Upper lobe of left lung (tissue), 6 donors: ENCODE results near the gene TECPR1. TPM values are rescaled to one million over a fixed set of nuclear protein-coding genes. Genes with fewer than 3 reads are reported as not detected.
A peak's percentile ranks its signal among the peaks of the same experiment; 100 is the strongest.

ENCODE experiments used
- ATAC-seq, 2 donors: fragments of 200-7000 bp; cut with Tn5 transposase; one replicate each; pipeline ENCODE4 v1.9.1; 2022; ENCODE audit warnings: mild to moderate bottlenecking in 2 of 2, moderate library complexity in 2 of 2; ENCODE audit not compliant: low FRiP score in 2 of 2
- DNase-seq, 2 donors: peaks; one replicate each; pipeline ENCODE4 v3.0.0-alpha.2; 2019 to 2020
- H3K27ac ChIP-seq, 4 donors: fragments of 200-600 bp; sonication (generic); one replicate each; pipeline ENCODE4 v1.5.1; 2016 to 2019
- H3K27me3 ChIP-seq, 4 donors: fragments of 200-600 bp; sonication (generic); one replicate each; pipeline ENCODE4 v1.5.1; 2017 to 2019
- H3K36me3 ChIP-seq, 4 donors: fragments of 200-600 bp; sonication (generic); one replicate each; pipeline ENCODE4 v1.5.1; 2016 to 2019
- H3K4me1 ChIP-seq, 4 donors: fragments of 200-600 bp; sonication (generic); one replicate each; pipeline ENCODE4 v1.5.1; 2018 to 2019
- H3K4me3 ChIP-seq, 4 donors: fragments of 200-600 bp; sonication (generic); one replicate each; pipeline ENCODE4 v1.5.1; 2017 to 2019; ENCODE audit warnings: mild to moderate bottlenecking in 2 of 4, moderate library complexity in 1 of 4
- H3K9me3 ChIP-seq, 4 donors: fragments of 200-600 bp; sonication (generic); one replicate each; pipeline ENCODE4 v1.5.1; 2018 to 2019
- CTCF ChIP-seq, 6 experiments: fragments of 450-650 bp in 4 of 6; fragments of 200-600 bp in 2 of 6; sonication (generic) in 2 of 6; IDR thresholded peaks; one replicate each; pipeline ENCODE4 v1.5.1; 2016 to 2019; ENCODE audit warnings: antibody characterized with exemption in 6 of 6
- EP300 ChIP-seq, 4 donors: sonication (generic); formaldehyde crosslinking; IDR thresholded peaks; one replicate each; pipeline ENCODE4 v1.5.1; 2017; ENCODE audit warnings: antibody characterized with exemption in 4 of 4, control low read depth in 2 of 4
- POLR2A ChIP-seq, 4 donors: fragments of 450-650 bp; IDR thresholded peaks; one replicate each; pipeline ENCODE4 v1.5.1; 2016 to 2017; ENCODE audit warnings: antibody characterized with exemption in 4 of 4, mild to moderate bottlenecking in 2 of 4
- POLR2AphosphoS5 ChIP-seq, 2 donors: sonication (generic); formaldehyde crosslinking; IDR thresholded peaks; one replicate each; pipeline ENCODE4 v1.5.1; 2017; ENCODE audit warnings: antibody characterized with exemption in 2 of 2
- whole genome bisulfite sequencing, 2 donors: methylation state at CpG; one replicate each; pipeline ENCODE4 v1.1.5; 2017 to 2018; 5-methylcytosine and 5-hydroxymethylcytosine counted together
- total RNA-seq, 6 donors: library from RNA; depleted of rRNA in 4 of 6; stranded (reverse); fragments of >200 nt in 4 of 6; gene quantifications; one replicate each; pipeline versions ENCODE4 v1.1.0 to v1.2.1, GENCODE V29; 2016 to 2021
- donor health status: DM: no; HTN: no; CAD: no; lungs with moderate emphysema.
- donor health status: DM: no; HTN: yes; CAD: no; lungs with severe emphysema.

Gene TECPR1
- total RNA-seq, 6 donors from 2014 or later, result 16.6 to 101 (median 55.0) TPM

- WGBS, 2 donors, result 85 to 89% methylated on average over 5 of the region's 5 CpGs
- H3K9me3 ChIP-seq, result no peaks in the 10 kb centered on the region
- no peaks in the 10 kb centered on the region for H3K27me3 ChIP-seq
- ATAC-seq (no peak), DNase-seq (peak in 1 of 2 donors; percentile 26)
- no peak overlapping the region for H3K27ac ChIP-seq
- peaks cover 0 to 8% (median 6%) of the 10 kb centered on the region in 4 donors for H3K4me1 ChIP-seq
- TF ChIP-seq POLR2AphosphoS5 (IDR thresholded peaks at IDR 0.05) (no peak), CTCF (IDR thresholded peaks at IDR 0.05) (peak in 1 of 6 experiments; percentile 3), POLR2A (IDR thresholded peaks at IDR 0.05) (no peak), EP300 (IDR thresholded peaks at IDR 0.05) (no peak)
- no peak overlapping the region for H3K4me3 ChIP-seq
- peaks cover 0 to 23% (median 7%) of the 10 kb centered on the region in 4 donors for H3K36me3 ChIP-seq
Observed at GRCh38 chr7:98168904-98169621, 83.0 kb downstream of the TECPR1 start.

- DNase-seq, result peak; percentile 75 to 76
- Histone ChIP-seq H3K27ac (no peak overlapping the region), H3K36me3 (peaks cover 0 to 23% (median 7%) of the 10 kb centered on the region in 4 donors), H3K4me1 (peaks cover 5 to 9% (median 5%) of the 10 kb centered on the region in 4 donors), H3K4me3 (no peak overlapping the region), H3K27me3 (no peaks in the 10 kb centered on the region), H3K9me3 (no peaks in the 10 kb centered on the region)
- peak; percentile 30 to 76 (median 70) for TF ChIP-seq CTCF (IDR thresholded peaks at IDR 0.05)
- no peak for TF ChIP-seq EP300 (IDR thresholded peaks at IDR 0.05)
- WGBS, 2 donors, result 67% methylated on average over 17 of the region's 17 CpGs
- ATAC-seq, result peak; percentile 65 to 76
Observed at GRCh38 chr7:98168181-98168903, 83.7 kb downstream of the TECPR1 start.

GRCh38 chr7:98167653-98168052, 84.4 kb downstream of the TECPR1 start:
- Histone ChIP-seq H3K9me3 (no peaks in the 10 kb centered on the region), H3K27ac (no peak overlapping the region), H3K4me3 (no peak overlapping the region), H3K4me1 (peaks cover 5 to 15% (median 5%) of the 10 kb centered on the region in 4 donors), H3K36me3 (peaks cover 0 to 19% (median 7%) of the 10 kb centered on the region in 4 donors), H3K27me3 (no peaks in the 10 kb centered on the region)
- ATAC-seq, result no peak
- 93% methylated on average over 15 of the region's 15 CpGs for WGBS, 2 donors
- no peak for TF ChIP-seq CTCF (IDR thresholded peaks at IDR 0.05)
- no peak for TF ChIP-seq POLR2A (IDR thresholded peaks at IDR 0.05)
- TF ChIP-seq EP300 (IDR thresholded peaks at IDR 0.05), result no peak
- no peak for TF ChIP-seq POLR2AphosphoS5 (IDR thresholded peaks at IDR 0.05)
- DNase-seq, result peak in 1 of 2 donors; percentile 52

DNA sequence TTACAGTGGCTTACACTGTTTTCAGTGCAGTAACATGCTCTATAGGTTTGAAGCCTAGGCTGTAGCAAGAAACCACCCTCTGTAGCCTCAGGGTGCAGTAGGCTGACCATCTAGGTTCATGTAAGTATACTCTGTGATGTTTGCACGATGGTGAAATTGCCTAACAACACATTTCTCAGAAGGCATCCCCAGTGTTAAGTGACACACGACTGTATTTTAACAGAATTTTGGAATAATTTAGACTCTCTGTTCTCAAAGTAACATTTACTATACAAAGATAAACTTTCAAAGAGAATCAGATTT, 85.4 kb downstream of the TECPR1 start:
- 73 to 78% methylated on average over 2 of the region's 2 CpGs for whole genome bisulfite sequencing, 2 donors
- H3K4me1 ChIP-seq, result peaks cover 5 to 15% (median 5%) of the 10 kb centered on the region in 4 donors

More for the DNA sequence above, 85.4 kb downstream of the TECPR1 start:
- no peaks in the 10 kb centered on the region for H3K27me3 ChIP-seq
- no peak overlapping the region for H3K27ac ChIP-seq
- H3K4me3 ChIP-seq, result no peak overlapping the region
- DNase-seq (no peak), ATAC-seq (no peak)
- no peak for TF ChIP-seq CTCF (IDR thresholded peaks at IDR 0.05)
- no peak for TF ChIP-seq POLR2A (IDR thresholded peaks at IDR 0.05)
- peaks cover 0 to 8% (median 1%) of the 10 kb centered on the region in 4 donors for H3K36me3 ChIP-seq
- H3K9me3 ChIP-seq, result no peaks in the 10 kb centered on the region
